Immature natural killer cell (primary cell): ENCODE results near the gene ADAMTS8. TPM values are rescaled to one million over a fixed set of nuclear protein-coding genes. Genes with fewer than 3 reads are reported as not detected.

Experiments
- DNase-seq, 3 donors: peaks; one replicate each; pipeline ENCODE4 v3.0.0; 2022; ENCODE audit warnings: mixed read lengths in 1 of 3
- H3K27ac Mint-ChIP-seq, 6 donors: one replicate each; pipeline ENCODE4 v1.8.0; 2020; ENCODE audit warnings: mixed read lengths in 6 of 6, mild to moderate bottlenecking in 5 of 6, inconsistent platforms in 4 of 6, moderate library complexity in 3 of 6
- H3K27me3 Mint-ChIP-seq, 3 donors: one replicate each; pipeline ENCODE4 v1.8.0; 2020 to 2021; ENCODE audit warnings: low read depth in 3 of 3, mild to moderate bottlenecking in 3 of 3, mixed read lengths in 3 of 3, moderate library complexity in 3 of 3, inconsistent platforms in 1 of 3
- H3K36me3 Mint-ChIP-seq, 3 donors: one replicate each; pipeline ENCODE4 v1.8.0; 2020; ENCODE audit warnings: mixed read lengths in 3 of 3, inconsistent platforms in 2 of 3, mild to moderate bottlenecking in 2 of 3
- H3K4me1 Mint-ChIP-seq, 2 donors: one replicate each; pipeline ENCODE4 v1.8.0; 2020; ENCODE audit warnings: inconsistent platforms in 2 of 2, mild to moderate bottlenecking in 2 of 2, mixed read lengths in 2 of 2, moderate library complexity in 1 of 2
- H3K4me3 Mint-ChIP-seq, 5 donors: one replicate each; pipeline ENCODE4 v1.8.0; 2020; ENCODE audit warnings: mild to moderate bottlenecking in 5 of 5, mixed read lengths in 5 of 5, inconsistent platforms in 3 of 5, moderate library complexity in 3 of 5
- H3K9me3 Mint-ChIP-seq, 6 donors: one replicate each; pipeline ENCODE4 v1.8.0; 2020; ENCODE audit warnings: mild to moderate bottlenecking in 6 of 6, mixed read lengths in 6 of 6, inconsistent platforms in 4 of 6, moderate library complexity in 3 of 6
- polyA plus RNA-seq, 3 donors: library from polyadenylated mRNA; unstranded; fragments of 300-500 nt; fragmentation: Illumina TruSeq; gene quantifications; one replicate each; pipeline ENCODE4 v1.2.3, GENCODE V29; 2021

The ADAMTS8 gene
- polyA plus RNA-seq, 3 donors from 2014 or later = 0.18 TPM; not detected in 2

DNA sequence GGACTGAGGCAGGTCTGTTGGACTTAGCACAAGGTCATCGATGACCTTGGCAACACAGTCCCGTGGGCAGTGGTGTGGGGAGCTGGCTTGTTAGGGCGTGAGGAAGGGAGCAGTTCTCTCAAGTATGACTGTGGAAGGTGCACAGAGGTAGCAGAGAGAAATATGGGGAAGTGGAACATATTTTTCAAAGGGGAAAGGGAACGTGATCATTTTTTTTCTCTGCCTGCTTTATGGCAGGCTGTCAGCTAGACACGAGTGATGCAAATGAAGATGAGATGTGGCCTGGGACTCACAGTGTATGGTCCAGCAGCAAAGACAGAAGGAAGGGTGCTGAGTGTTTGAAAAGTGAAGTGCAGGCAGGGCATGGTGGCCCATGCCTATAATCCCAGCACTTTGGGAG, 30.6 kb downstream of the ADAMTS8 start:
- H3K4me3 Mint-ChIP-seq = no peak overlapping the region
- peaks cover 4 to 21% (median 10%) of the 10 kb centered on the region in 3 donors for H3K36me3 Mint-ChIP-seq
- DNase-seq = no peak

DNA sequence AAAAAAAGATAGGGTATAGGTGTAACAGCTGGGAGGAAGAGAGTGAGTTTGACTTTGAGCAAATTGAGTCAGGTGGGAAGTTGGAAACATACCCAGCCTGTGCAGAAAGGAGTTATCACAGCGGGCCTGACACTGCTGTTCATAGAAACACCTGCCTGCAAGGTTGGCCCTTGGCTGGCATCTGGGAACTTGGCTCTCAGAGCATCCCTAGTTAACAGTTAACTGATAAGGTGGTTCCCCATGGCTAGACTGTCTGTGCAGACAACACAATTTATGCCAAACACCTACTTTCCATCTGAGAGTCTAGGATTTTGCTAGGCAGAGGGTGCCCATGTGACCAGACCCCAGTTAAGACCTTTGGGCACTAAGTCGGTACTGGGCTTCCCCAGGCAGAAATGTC, 31.4 kb downstream of the ADAMTS8 start:
- Mint-ChIP-seq H3K4me1 (peaks cover 24 to 30% of the 10 kb centered on the region in 2 donors), H3K9me3 (no peaks in the 10 kb centered on the region), H3K36me3 (peaks cover 4 to 21% (median 10%) of the 10 kb centered on the region in 3 donors), H3K27me3 (peaks cover 2 to 12% (median 8%) of the 10 kb centered on the region in 3 donors), H3K4me3 (no peak overlapping the region), H3K27ac (no peak overlapping the region)
- no peak for DNase-seq

More for the DNA sequence above, 30.6 kb downstream of the ADAMTS8 start:
- H3K9me3 Mint-ChIP-seq = no peaks in the 10 kb centered on the region
- peaks cover 2 to 14% (median 11%) of the 10 kb centered on the region in 3 donors for H3K27me3 Mint-ChIP-seq
- H3K27ac Mint-ChIP-seq = peak overlapping the region in 1 of 6 donors; percentile 35
- peaks cover 16 to 22% of the 10 kb centered on the region in 2 donors for H3K4me1 Mint-ChIP-seq

DNA sequence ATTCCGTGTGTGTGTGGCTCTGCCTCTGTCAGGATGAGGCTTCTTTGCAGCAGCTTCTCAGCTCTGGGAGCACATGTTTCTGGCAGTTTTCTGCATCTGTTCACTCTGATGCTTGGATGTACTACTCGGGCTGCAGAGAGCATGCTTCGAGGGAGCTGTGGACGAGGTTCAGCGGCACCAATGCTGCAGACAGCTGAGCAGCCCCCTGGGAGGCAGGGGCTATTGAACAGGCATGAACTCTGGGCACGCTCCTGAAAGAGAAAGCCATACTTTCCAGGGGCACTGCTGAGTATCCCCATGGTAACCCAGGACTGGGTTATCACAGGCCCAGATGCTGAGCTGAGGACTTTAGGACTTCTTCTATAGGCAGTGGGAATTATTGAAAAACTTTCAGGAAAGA, 33.8 kb downstream of the ADAMTS8 start:
- Mint-ChIP-seq H3K4me3 (no peak overlapping the region), H3K4me1 (peaks cover 32 to 35% of the 10 kb centered on the region in 2 donors), H3K36me3 (peaks cover 4 to 16% (median 10%) of the 10 kb centered on the region in 3 donors), H3K27me3 (peaks cover 0 to 8% (median 3%) of the 10 kb centered on the region in 3 donors), H3K9me3 (no peaks in the 10 kb centered on the region), H3K27ac (no peak overlapping the region)
- DNase-seq = no peak

DNA sequence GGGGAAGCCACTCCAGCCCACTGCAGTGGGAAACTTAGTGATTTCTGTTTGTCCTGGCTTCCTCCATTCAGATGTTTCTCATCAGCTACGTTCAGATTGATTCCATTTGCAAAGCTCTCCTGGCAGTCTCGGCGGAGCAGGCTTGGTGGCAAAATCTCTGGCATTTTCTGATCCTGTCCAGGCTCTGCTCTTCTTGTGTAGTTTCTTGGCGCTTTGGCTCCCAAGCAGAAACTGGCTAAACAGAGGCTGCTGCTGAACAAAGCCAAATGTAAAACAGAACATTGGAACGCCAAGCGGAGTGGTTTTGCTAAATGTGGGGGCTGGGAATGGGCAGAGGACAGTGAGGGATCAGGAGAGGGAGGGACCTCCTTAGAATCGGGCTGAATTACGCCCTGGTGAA, 36.7 kb downstream of the ADAMTS8 start:
- Mint-ChIP-seq H3K36me3 (peaks cover 4 to 11% (median 10%) of the 10 kb centered on the region in 3 donors), H3K27ac (peak overlapping the region in 3 of 6 donors; percentile 35 to 90 (median 42)), H3K27me3 (peaks cover 2 to 24% (median 3%) of the 10 kb centered on the region in 3 donors), H3K4me1 (peaks cover 56 to 57% of the 10 kb centered on the region in 2 donors), H3K9me3 (no peaks in the 10 kb centered on the region), H3K4me3 (no peak overlapping the region)
- DNase-seq = no peak

DNA sequence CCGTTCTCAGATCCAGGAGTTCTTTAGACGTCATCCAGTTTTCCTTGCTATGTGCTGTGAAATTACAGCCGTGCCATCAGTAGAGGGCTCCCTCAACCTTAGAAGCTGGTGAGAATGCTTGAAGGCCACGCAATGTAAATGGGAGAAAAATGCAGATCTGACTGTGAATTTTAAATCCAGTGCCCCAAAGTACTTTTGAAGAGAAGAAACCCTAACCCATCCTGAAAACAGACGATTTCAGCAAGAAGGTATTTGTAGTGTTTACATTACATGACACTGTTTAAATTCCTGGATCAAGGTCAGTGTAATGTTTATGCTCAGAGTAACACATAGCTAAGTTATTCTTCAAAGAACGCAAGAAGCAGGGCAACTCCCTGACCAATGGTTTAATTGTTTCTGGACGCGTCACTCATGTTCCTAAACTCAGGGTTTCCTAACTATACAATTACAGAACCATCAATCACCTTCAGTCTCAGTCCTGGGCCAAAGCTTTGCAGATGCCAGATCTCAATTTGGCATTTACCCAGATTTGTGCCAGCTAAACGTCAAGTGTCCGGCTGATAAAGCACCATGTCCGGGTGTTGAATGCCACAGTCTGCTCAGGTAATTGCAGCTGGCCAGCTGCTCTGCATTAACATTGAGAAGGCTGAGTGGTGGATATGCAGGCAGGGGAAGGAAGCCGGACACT, 38.2 kb downstream of the ADAMTS8 start:
- Mint-ChIP-seq H3K27me3 (peaks cover 2 to 17% (median 3%) of the 10 kb centered on the region in 3 donors), H3K36me3 (peaks cover 0 to 7% (median 4%) of the 10 kb centered on the region in 3 donors), H3K9me3 (no peaks in the 10 kb centered on the region), H3K4me3 (peak overlapping the region; percentile 77 to 89 (median 85)), H3K27ac (peak overlapping the region; percentile 94 to 99 (median 96)), H3K4me1 (peaks cover 56 to 57% of the 10 kb centered on the region in 2 donors)
- peak in 2 of 3 donors; percentile 26 to 39 for DNase-seq

DNA sequence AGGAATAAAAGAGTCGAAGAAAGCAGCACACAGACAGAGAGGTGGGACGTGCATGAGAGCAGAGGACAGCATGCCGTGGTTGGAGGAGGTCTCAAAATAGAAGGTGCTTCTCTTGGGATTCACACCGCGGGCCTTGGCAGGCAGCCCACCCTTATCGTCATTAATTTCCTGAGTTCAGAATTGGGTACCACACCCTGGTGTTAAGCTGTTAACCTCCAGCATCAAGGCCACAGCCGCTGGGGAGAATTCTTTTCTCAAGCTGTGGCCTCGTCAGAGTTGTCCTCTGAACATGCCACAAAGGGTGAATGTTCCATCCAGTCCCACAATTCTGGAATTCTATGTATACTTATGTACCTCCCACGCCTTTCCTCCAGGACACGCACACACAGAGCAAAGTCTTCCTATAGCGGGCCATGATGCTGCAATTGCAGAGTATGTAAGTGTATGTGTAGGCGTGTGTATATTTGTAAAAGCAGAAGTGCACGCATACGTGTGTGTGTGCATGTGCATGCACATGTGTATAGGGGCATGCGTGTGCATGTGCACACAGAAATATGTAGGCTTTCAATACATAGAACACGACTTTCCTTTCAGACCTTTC, 39.0 kb downstream of the ADAMTS8 start:
- Mint-ChIP-seq H3K4me1 (peaks cover 56 to 57% of the 10 kb centered on the region in 2 donors), H3K27ac (peak overlapping the region; percentile 94 to 99 (median 96))

DNA sequence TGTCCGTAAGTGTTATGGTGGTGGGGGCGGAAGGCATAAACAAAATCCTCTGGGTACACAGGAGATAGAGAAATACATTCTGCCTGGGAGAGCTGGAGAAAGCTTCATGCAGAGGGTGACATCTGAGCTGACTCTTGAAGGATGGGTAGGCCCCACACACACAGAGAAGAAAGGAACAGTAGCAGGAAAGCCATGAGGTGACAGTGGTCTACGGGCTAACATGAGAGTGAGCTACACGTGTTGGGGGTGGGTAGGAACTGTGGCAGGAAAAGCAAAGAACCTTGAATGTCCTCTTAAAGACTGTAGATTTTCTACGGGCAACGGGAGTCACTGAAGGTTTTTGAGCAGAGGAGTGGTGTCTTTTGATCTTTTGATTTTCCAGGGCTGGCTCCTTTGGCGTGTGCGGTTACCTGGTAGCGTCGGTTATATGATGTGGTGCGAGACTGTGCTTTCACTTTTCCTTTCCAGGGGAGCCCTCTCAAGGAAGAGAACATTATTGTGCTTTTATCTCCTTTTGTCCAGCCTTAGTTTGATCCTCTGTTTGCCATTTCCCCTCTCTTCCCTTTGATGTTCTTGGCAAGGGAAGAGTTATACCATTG, 39.7 kb downstream of the ADAMTS8 start:
- Mint-ChIP-seq H3K4me3 (peak overlapping the region; percentile 77 to 89 (median 85)), H3K4me1 (peaks cover 57 to 62% of the 10 kb centered on the region in 2 donors), H3K27ac (peak overlapping the region; percentile 94 to 99 (median 96)), H3K36me3 (peaks cover 0 to 3% (median 0%) of the 10 kb centered on the region in 3 donors), H3K27me3 (peaks cover 2 to 17% (median 3%) of the 10 kb centered on the region in 3 donors), H3K9me3 (no peaks in the 10 kb centered on the region)
- peak; percentile 68 to 80 (median 73) for DNase-seq

More for the DNA sequence above, 39.0 kb downstream of the ADAMTS8 start:
- DNase-seq = peak; percentile 88 to 90 (median 89)
- peak overlapping the region; percentile 77 to 89 (median 85) for H3K4me3 Mint-ChIP-seq
- no peaks in the 10 kb centered on the region for H3K9me3 Mint-ChIP-seq
- peaks cover 2 to 17% (median 3%) of the 10 kb centered on the region in 3 donors for H3K27me3 Mint-ChIP-seq
- peaks cover 0 to 7% (median 4%) of the 10 kb centered on the region in 3 donors for H3K36me3 Mint-ChIP-seq

DNA sequence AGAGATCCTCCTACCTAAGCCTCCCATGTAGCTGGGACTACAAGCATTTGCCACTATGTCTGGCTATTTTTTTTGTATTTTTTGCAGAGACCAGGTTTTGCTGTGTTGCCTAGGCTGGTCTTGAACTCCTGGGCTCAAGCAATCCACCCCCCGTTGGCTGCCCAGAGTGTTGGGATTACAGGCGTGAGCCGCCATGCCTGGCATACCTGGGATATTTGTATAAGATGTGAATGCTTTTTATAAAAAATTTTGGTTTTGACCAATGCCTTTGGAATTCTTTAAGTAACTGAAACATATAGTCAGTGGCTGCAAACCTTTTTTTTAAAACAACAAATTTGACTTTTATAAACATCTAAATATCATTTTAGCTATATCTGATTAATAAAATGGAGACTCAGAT, 42.4 kb downstream of the ADAMTS8 start:
- peaks cover 2 to 15% (median 2%) of the 10 kb centered on the region in 3 donors for H3K27me3 Mint-ChIP-seq
- DNase-seq = no peak
- no peaks in the 10 kb centered on the region for H3K9me3 Mint-ChIP-seq
- no peak overlapping the region for H3K27ac Mint-ChIP-seq
- no peak overlapping the region for H3K4me3 Mint-ChIP-seq
- H3K36me3 Mint-ChIP-seq = no peaks in the 10 kb centered on the region
- peaks cover 44 to 61% of the 10 kb centered on the region in 2 donors for H3K4me1 Mint-ChIP-seq

DNA sequence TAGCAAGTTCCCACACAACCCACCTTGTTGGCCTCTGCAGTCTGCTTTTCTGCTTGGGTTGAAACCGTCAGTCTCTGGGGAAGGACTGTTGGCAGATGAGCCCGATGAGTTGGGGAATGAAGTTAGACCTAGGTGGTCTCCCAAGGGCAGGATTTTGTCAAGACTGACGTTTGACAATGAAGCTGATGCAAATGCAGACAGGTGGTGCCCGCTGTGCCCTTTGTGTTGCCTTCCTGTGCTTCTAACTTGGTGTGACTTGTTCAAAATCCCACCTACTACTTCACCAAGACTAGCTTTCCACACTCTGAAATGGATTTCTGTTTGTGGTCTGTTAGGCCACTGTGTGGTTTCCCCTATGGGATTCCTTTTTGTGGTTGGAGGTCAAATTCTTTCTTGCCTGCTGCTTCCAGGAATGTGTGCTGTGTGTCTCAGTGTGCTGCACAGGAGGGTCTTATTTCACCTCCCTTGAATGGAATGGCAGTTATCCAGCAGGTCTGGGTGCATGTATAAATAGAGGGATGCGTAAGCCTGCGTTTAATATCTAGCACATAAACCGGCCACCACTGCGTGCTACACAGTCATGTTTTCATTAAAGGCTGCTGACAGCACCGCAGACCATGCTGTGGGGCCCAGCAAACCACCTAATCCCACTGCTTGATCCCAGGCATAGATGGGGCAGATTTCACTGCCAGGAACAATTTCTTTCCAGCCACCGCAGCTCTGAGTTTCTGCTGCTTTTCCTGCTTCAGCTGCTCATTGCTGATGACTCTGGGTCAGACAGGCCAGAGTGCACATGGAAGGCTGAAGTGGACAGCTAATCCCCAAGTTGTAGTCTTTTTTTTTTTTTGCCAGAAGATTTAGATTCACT, 44.8 kb downstream of the ADAMTS8 start:
- no peaks in the 10 kb centered on the region for H3K36me3 Mint-ChIP-seq
- DNase-seq = no peak
- no peaks in the 10 kb centered on the region for H3K9me3 Mint-ChIP-seq
- no peak overlapping the region for H3K4me3 Mint-ChIP-seq
- peaks cover 0 to 5% (median 2%) of the 10 kb centered on the region in 3 donors for H3K27me3 Mint-ChIP-seq
- H3K4me1 Mint-ChIP-seq = peaks cover 19 to 36% of the 10 kb centered on the region in 2 donors
- H3K27ac Mint-ChIP-seq = peak overlapping the region in 2 of 6 donors; percentile 5 to 74

DNA sequence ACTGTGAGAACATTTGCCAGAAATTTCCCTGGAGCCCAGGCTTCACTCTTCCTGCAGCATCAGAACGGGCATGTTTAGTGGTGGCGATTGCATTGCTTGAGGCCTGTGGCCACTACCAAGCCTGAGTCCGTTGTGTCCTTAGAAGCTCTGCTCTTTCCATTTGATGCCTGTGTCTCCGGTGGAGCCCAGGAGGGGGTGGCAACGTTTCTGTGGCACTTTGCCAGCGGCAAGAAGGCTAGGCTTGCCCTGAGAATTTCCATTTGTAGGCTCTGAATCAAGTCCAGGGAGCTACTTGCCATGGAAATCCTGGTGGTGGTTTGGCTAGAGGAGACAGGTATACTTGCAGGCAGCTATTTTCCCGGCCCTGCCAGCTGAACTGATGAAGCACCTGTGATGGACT, 47.1 kb downstream of the ADAMTS8 start:
- no peak overlapping the region for H3K27ac Mint-ChIP-seq
- peaks cover 0 to 2% (median 0%) of the 10 kb centered on the region in 3 donors for H3K27me3 Mint-ChIP-seq
- H3K4me3 Mint-ChIP-seq = no peak overlapping the region
- H3K9me3 Mint-ChIP-seq = no peaks in the 10 kb centered on the region
- DNase-seq = no peak
- H3K36me3 Mint-ChIP-seq = no peaks in the 10 kb centered on the region
- peaks cover 7 to 23% of the 10 kb centered on the region in 2 donors for H3K4me1 Mint-ChIP-seq

DNA sequence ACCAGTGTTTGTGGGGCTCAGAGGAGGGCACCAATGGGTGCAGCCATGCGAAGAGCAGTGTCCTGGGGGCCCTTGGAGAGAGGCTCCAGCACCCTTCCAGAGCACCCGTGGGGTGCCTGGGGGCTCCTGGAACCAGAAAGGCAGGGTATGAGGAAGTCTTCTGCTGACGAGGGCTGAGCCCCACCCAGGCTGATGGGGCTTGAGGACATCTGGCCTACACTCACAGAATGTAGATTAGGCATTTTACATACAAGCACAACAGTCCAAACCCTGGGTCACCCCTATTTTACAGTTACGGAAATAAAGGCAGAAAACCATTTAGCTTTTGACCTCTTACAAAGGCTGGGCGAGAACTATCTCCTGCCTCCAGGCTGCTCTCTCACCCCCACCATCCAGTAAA, 47.6 kb downstream of the ADAMTS8 start:
- H3K9me3 Mint-ChIP-seq = no peaks in the 10 kb centered on the region
- H3K36me3 Mint-ChIP-seq = no peaks in the 10 kb centered on the region
- DNase-seq = no peak
- H3K27ac Mint-ChIP-seq = no peak overlapping the region
- H3K4me1 Mint-ChIP-seq = peaks cover 7 to 23% of the 10 kb centered on the region in 2 donors
- peaks cover 0 to 2% (median 0%) of the 10 kb centered on the region in 3 donors for H3K27me3 Mint-ChIP-seq
- no peak overlapping the region for H3K4me3 Mint-ChIP-seq

DNA sequence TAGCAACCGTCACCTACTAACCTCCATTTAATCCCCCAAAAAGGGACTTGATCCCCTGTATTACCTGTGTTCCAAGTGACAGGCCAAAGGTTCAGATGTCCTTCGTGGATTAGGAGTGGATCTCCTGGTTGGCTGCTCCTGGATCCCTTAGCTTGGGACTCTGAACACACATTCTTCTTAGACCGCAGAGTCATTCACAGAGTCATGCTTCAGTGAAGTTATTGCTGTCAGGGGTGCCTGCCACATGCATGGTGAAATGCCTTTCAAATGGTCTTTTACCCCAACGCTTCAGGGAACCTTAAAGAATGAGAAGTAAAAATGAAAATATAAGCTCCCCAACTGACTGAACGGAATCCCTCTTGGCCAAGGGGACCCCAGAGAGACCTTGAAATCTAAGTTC, 49.1 kb downstream of the ADAMTS8 start:
- Mint-ChIP-seq H3K9me3 (no peaks in the 10 kb centered on the region), H3K36me3 (no peaks in the 10 kb centered on the region), H3K27ac (no peak overlapping the region), H3K27me3 (peaks cover 0 to 2% (median 2%) of the 10 kb centered on the region in 3 donors), H3K4me3 (no peak overlapping the region), H3K4me1 (peaks cover 7 to 22% of the 10 kb centered on the region in 2 donors)
- no peak for DNase-seq
